Activated naive CD4-positive, alpha-beta T cell treated with Interleukin-2 at 50 U/mL for 16 hours (primary cell): ENCODE measurements around the gene OPN1MW3.
"Not testable (repeated sequence)": the region's sequence is repeated elsewhere in the genome, so short reads cannot be mapped to it uniquely, and the experiment has no call there.

Experiments used
- DNase-seq: peaks from one replicate; pipeline ENCODE4 v3.0.0-alpha.2; 2020

The OPN1MW3 gene

GRCh38 chrX:154298312-154298711, 40.9 kb downstream of the OPN1MW3 start:
- DNase-seq: no peak

DNA sequence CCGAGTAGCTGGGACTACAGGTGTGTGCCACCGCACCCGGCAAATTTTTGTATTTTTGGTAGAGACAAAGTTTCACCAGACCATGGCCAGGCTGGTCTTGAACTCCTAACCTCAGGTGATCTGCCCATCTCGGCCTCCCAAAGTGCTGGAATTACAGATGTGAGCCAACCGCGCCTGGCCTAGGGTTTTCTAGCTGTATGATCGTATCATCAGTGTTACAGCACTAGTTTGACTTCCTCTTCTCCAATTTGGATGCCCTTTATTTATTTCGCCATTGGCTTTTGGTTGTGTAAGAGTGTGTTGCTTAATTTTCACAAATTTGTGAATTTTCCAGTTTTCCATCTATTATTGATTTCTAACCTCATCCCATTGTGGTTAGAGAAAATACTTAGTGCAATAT, 43.4 kb downstream of the OPN1MW3 start:
- DNase-seq: no peak

GRCh38 chrX:154302998-154303397, 45.6 kb downstream of the OPN1MW3 start:
- not testable (repeated sequence) for DNase-seq

DNA sequence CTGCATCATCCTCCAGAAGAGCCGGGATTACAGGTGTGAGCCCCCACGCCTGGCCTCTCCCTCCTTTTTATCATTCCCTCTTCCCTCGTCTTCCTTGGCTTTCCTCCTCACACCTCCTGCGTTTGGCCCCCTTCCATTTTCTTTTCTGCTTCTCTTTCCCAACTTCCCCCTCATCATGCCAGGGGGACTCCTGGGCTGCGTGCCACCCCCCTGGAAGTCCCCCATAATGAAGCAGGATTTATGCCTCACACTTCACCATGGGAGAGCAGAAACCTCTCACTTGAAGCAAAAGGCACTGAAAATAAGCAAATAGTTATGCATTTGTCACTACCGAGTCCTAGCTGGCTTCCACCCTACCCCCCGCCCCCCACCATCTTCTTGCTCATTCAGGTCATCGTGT, 46.1 kb downstream of the OPN1MW3 start:
- no peak for DNase-seq

DNA sequence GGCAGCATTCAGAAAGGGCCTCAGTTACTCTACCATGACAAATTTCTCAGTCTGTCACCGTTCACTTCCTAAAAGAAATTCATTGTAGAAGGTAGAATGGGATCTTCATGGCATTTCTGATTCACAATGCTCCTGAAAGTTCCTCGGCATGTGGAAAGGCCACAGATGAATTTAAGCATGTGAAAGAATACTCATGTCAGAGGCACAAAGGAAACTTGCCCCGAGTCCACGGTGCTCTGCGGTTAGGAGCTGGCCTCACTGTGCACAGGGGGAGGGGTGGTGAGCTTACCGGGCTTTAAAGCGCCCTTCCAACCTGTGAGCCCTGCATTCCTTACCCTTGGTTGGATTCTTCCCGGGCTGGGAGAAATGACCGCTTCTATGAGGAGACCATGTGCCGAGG, 47.5 kb downstream of the OPN1MW3 start:
- DNase-seq: no peak

- DNase-seq: no peak
Measured at GRCh38 chrX:154305541-154306205, 48.3 kb downstream of the OPN1MW3 start.

DNA sequence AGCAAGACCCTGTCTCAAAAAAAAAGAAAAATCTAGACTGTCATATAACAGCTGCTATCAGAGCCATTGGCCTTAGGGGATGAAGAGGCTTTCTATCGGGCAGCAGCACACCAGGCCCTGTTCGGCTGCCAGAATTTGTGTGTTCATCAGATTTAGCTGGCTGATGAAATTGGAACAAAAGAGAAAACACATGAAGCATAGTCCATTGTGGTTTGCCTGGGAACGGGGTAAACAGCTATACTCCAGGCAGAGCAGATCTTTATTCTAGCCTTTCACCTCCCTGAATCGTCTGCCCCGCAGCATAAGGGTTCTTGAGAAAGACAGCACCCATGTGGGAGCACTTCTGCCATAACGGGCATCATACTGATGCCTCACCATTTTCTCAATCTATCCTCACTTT, 49.8 kb downstream of the OPN1MW3 start:
- no peak for DNase-seq

- peak; percentile 80 for DNase-seq
Measured at GRCh38 chrX:154308108-154308946, 50.9 kb downstream of the OPN1MW3 start.

- no peak for DNase-seq
Measured at GRCh38 chrX:154309041-154309775, 51.8 kb downstream of the OPN1MW3 start.

- no peak for DNase-seq
Measured at GRCh38 chrX:154310616-154311536, 53.5 kb downstream of the OPN1MW3 start.

- no peak for DNase-seq
Measured at GRCh38 chrX:154312116-154312515, 54.7 kb downstream of the OPN1MW3 start.

GRCh38 chrX:154313147-154313546, 55.8 kb downstream of the OPN1MW3 start:
- peak; percentile 20 for DNase-seq

GRCh38 chrX:154315416-154315815, 58.0 kb downstream of the OPN1MW3 start:
- no peak for DNase-seq

- no peak for DNase-seq
Measured at GRCh38 chrX:154317391-154317995, 60.1 kb downstream of the OPN1MW3 start.

DNA sequence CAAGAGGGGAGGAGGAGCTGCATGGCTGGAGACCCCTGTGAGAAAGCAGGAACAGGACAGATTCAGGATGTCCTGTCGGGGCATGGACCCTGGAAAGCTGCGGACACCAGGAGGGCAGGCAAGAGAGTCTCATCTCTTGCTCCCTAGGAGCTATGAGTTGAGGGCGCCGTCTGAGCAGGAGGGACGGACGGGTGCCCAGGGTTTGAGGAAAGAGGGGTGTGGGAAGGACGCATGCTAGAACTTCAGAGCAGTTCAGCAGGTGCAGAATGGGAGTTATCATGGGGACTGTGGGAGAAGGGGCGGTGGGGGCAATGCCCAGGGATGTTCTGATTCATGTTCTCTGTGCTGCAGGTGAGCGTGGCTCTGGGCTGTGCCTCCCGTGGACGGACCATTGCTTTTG, 63.0 kb downstream of the OPN1MW3 start:
- DNase-seq: no peak
